HCEC 1CT (cell line): ENCODE results near the gene DAZAP1.

ENCODE experiments used
- DNase-seq: peaks from one replicate; pipeline ENCODE4 v3.0.0-alpha.2; 2017

DAZAP1 gene

GRCh38 chr19:1460033-1460995 is 52.9 kb downstream of the DAZAP1 start:
- no peak for DNase-seq

GRCh38 chr19:1461862-1462261 is 54.5 kb downstream of the DAZAP1 start:
- DNase-seq: no peak

- peak; percentile 0 for DNase-seq
These were observed 58.0 kb downstream of the DAZAP1 start for GRCh38 chr19:1465191-1466016.

GRCh38 chr19:1466018-1466460 is 58.7 kb downstream of the DAZAP1 start:
- DNase-seq: no peak

DNA sequence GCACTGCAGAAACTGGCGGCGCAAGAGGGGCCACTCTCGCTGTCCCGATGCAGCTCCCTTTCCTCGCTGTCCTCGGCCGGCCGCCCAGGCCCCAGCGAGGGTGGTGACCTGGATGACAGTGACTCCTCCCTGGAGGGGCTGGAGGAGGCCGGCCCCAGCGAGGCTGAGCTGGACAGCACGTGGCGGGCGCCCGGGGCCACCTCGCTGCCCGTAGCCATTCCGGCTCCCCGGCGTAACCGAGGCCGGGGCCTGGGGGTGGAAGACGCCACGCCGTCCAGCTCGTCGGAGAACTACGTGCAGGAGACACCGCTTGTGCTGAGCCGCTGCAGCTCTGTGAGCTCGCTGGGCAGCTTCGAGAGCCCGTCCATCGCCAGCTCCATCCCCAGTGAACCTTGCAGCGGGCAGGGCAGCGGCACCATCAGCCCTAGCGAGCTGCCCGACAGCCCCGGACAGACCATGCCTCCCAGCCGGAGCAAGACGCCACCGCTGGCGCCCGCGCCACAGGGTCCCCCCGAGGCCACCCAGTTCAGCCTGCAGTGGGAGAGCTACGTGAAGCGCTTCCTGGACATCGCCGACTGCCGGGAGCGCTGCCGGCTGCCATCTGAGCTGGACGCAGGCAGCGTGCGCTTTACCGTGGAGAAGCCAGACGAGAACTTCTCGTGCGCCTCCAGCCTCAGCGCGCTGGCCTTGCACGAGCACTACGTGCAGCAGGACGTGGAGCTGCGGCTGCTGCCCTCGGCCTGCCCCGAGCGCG is 59.3 kb downstream of the DAZAP1 start:
- no peak for DNase-seq

DNA sequence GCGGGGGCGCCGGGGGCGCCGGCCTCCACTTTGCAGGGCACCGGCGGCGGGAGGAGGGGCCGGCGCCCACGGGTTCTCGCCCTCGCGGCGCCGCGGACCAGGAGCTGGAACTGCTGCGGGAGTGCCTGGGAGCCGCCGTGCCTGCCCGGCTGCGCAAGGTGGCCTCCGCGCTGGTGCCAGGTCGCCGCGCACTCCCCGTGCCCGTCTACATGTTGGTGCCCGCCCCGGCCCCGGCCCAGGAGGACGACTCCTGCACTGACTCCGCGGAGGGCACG is 59.8 kb downstream of the DAZAP1 start:
- no peak for DNase-seq

DNA sequence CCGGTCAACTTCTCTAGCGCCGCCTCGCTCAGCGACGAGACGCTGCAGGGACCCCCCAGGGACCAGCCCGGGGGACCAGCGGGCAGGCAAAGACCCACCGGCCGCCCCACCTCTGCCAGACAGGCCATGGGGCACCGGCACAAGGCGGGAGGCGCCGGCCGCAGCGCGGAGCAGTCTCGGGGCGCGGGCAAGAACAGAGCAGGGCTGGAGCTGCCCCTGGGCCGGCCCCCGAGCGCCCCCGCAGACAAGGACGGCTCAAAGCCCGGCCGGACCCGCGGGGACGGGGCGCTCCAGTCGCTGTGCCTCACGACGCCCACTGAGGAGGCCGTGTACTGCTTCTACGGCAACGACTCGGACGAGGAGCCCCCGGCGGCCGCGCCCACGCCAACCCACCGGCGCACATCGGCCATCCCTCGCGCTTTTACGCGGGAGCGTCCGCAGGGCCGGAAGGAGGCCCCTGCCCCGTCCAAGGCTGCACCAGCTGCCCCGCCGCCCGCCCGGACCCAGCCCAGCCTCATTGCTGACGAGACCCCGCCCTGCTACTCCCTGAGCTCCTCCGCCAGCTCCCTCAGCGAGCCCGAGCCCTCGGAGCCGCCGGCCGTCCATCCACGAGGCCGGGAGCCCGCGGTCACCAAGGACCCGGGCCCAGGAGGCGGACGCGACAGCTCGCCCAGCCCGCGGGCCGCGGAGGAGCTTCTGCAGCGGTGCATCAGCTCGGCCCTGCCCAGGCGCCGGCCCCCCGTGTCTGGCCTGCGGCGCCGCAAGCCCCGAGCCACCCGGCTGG is 60.3 kb downstream of the DAZAP1 start:
- no peak for DNase-seq

GRCh38 chr19:1468274-1468820 is 61.0 kb downstream of the DAZAP1 start:
- no peak for DNase-seq

GRCh38 chr19:1468821-1469254 is 61.5 kb downstream of the DAZAP1 start:
- no peak for DNase-seq

DNA sequence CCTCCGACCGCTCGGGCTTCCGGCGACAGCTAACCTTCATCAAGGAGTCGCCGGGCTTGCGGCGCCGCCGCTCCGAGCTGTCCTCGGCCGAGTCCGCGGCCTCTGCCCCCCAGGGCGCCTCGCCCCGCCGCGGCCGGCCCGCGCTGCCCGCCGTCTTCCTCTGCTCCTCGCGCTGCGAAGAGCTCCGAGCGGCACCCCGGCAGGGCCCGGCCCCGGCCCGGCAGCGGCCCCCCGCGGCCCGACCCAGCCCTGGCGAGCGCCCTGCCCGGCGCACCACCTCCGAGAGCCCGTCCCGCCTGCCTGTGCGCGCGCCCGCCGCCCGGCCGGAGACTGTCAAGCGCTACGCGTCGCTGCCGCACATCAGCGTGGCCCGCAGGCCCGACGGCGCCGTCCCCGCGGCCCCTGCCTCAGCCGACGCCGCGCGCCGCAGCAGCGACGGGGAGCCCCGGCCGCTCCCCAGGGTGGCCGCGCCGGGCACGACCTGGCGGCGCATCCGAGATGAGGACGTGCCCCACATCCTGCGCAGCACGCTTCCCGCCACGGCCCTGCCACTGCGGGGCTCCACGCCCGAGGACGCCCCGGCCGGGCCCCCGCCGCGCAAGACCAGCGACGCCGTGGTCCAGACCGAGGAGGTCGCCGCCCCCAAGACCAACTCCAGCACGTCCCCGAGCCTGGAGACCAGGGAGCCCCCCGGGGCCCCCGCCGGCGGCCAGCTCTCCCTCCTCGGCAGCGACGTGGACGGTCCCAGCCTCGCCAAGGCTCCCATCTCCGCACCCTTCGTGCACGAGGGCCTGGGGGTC is 62.1 kb downstream of the DAZAP1 start:
- DNase-seq: no peak

DNA sequence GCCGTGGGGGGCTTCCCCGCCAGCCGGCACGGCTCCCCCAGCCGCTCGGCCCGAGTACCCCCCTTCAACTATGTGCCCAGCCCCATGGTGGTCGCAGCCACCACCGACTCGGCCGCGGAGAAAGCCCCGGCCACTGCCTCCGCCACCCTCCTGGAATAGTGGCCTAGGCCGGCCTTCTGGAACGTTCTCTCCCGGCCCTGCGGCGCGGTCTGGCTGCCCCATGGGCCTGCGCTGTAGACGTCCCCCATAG is 62.6 kb downstream of the DAZAP1 start:
- DNase-seq: no peak

DNA sequence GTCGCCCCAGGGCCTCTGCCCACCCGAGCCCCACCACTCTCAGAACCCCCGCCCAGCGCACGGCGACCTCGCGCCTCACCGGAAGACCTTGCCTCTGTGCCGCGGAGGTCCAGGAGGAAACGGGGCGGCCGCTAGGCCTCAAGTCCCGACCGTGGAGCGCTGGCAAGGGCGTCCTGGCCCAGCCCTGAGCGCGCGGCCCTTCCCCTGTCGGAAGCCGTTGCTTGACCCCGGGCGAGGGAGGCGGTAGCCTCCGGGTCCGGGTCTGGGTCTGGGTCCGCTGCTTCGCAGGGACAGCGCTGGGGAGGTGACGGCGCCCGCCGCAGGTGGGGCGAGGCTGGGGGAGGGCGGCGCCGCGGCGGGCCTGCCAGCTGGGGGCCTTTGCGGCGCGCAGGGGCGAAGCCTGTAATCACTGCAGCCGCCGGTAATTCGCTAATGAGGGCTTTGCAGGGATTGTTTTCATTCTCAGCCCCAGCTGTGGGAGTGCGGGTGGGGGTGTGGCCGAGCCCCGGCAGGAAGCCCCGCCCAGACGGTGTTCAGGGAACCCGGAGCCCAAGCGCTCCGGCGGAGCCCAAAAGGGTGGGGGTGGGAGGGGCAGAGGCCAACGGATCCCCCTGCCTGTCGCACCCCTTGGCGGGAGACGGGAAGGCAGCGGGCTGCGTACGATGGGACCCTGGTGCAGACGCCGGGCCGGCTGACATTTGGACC is 63.1 kb downstream of the DAZAP1 start:
- peak; percentile 0 for DNase-seq

DNA sequence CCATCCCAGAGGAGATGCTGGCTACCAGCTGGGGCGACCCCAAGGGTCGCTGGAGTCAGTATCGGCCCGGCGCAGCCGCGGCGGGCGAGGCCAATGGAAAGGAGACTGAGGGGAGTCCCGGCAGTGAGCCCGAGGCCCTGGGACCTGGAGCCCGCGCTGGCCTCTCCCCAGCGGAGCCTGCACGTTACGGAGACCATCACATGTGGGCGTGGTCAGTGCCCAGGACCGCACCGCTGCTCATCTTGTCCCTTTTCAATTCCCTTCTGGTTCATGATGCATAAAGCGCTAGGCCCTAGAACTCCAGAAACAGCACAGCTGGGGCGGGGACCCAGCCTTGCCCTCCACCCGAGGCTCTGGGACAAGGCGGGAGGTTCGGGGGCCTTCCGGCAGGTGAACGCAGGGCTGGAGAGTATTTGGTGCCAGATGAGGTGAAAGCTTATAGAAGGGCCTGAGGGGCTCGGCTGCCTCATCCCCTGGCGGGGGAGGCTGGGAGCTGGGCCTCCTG is 63.7 kb downstream of the DAZAP1 start:
- DNase-seq: no peak

- DNase-seq: no peak
These were observed 64.3 kb downstream of the DAZAP1 start for GRCh38 chr19:1471515-1472160.

DNA sequence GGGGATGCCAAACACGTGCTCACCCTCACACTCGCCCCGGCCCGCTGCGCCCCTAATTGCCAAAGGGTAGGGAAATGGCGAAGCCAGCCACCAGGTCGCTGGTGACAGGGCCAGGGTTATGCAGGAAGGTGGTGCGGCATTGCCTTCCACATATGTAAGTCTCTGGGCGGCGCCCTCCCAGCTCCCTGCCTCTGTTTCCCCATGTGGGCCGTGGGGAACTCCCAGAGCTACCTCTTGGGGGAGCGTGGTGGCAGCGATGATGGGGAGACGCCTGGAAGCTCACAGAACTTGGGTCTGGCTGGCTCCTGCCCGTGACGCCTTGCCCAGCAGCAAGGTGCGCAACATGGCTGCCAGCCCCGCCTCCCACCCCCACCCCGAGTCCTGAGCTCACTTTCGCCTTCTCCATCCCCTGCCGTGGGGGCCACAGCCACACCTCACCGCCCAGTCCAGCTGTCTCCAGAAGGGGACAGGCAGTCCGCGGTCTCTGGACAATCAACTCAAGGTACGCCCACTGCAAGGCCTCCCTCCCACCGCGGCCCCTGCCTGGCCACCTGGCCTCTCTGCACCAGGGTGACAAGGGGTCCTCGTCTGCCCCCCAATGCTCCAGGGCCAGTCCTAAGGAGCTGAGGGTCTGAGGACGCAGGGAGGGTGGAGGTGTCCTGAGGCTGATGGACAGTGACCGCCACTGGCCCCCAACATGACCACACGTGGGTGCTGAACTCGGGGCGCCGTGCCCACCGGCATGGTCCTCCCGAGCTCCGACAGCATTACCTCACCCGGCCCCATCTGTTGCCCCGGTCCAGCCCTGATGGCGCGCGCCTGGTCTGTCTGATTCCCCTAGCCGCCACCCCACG is 65.1 kb downstream of the DAZAP1 start:
- DNase-seq: peak; percentile 0

- no peak for DNase-seq
These were observed 65.9 kb downstream of the DAZAP1 start for GRCh38 chr19:1473085-1473851.

GRCh38 chr19:1474011-1474764 is 66.8 kb downstream of the DAZAP1 start:
- peak; percentile 5 for DNase-seq
